Thymus (tissue), 11 donors: Measurements from ENCODE around the gene TTLL10. TPM values are rescaled to one million over a fixed set of nuclear protein-coding genes. Genes with fewer than 3 reads are reported as not detected.

Experiments
- DNase-seq, 9 donors: peaks; one replicate each; pipeline ENCODE4 v3.0.0-alpha.2; 2013; ENCODE audit warnings: low spot score in 9 of 9, low read depth in 6 of 9, missing footprints in 1 of 9
- H3K27ac ChIP-seq, 2 donors: one replicate each; pipeline ENCODE4 v1.5.1; 2013; ENCODE audit warnings: control low read depth in 1 of 2, low read depth in 1 of 2, low read length in 1 of 2, mild to moderate bottlenecking in 1 of 2, moderate library complexity in 1 of 2
- H3K27me3 ChIP-seq, 2 donors: one replicate each; pipeline ENCODE4 v1.5.1; 2013; ENCODE audit warnings: low read length in 1 of 2; ENCODE audit not compliant: control insufficient read depth in 2 of 2, insufficient read depth in 1 of 2
- H3K36me3 ChIP-seq, 2 donors: one replicate each; pipeline ENCODE4 v1.5.1; 2013; ENCODE audit warnings: low read length in 1 of 2, mild to moderate bottlenecking in 1 of 2, moderate library complexity in 1 of 2; ENCODE audit not compliant: control insufficient read depth in 2 of 2, insufficient read depth in 2 of 2
- H3K4me1 ChIP-seq, 2 donors: one replicate each; pipeline ENCODE4 v1.5.1; 2013; ENCODE audit warnings: low read length in 2 of 2; ENCODE audit not compliant: control insufficient read depth in 2 of 2, insufficient read depth in 2 of 2
- H3K4me3 ChIP-seq, 2 donors: one replicate each; pipeline ENCODE4 v1.5.1; 2013; ENCODE audit warnings: low read length in 2 of 2, control low read depth in 1 of 2, mild to moderate bottlenecking in 1 of 2
- H3K9me3 ChIP-seq, 2 donors: one replicate each; pipeline ENCODE4 v1.5.1; 2013; ENCODE audit warnings: low read length in 1 of 2, mild to moderate bottlenecking in 1 of 2; ENCODE audit not compliant: control insufficient read depth in 2 of 2, insufficient read depth in 1 of 2
- WGBS: extraction: QIAGEN DNeasy Blood & Tissue Kit; methylation state at CpG from one replicate; pipeline ENCODE4 v1.1.7; 2013; 5-methylcytosine and 5-hydroxymethylcytosine counted together
- polyA plus RNA-seq: library from polyadenylated mRNA; stranded (reverse); fragments of 200-250 nt; gene quantifications from one replicate; pipeline ENCODE4 v1.2.3, GENCODE V29; 2013
- total RNA-seq: library from RNA; stranded (reverse); fragments of 120-200 nt; gene quantifications from one replicate; pipeline ENCODE4 v1.2.4, GENCODE V29; 2013
- donor health status: healthy.

TTLL10 gene
- total and polyA plus RNA-seq, 2 donors = 0.14 to 0.27 TPM

DNA sequence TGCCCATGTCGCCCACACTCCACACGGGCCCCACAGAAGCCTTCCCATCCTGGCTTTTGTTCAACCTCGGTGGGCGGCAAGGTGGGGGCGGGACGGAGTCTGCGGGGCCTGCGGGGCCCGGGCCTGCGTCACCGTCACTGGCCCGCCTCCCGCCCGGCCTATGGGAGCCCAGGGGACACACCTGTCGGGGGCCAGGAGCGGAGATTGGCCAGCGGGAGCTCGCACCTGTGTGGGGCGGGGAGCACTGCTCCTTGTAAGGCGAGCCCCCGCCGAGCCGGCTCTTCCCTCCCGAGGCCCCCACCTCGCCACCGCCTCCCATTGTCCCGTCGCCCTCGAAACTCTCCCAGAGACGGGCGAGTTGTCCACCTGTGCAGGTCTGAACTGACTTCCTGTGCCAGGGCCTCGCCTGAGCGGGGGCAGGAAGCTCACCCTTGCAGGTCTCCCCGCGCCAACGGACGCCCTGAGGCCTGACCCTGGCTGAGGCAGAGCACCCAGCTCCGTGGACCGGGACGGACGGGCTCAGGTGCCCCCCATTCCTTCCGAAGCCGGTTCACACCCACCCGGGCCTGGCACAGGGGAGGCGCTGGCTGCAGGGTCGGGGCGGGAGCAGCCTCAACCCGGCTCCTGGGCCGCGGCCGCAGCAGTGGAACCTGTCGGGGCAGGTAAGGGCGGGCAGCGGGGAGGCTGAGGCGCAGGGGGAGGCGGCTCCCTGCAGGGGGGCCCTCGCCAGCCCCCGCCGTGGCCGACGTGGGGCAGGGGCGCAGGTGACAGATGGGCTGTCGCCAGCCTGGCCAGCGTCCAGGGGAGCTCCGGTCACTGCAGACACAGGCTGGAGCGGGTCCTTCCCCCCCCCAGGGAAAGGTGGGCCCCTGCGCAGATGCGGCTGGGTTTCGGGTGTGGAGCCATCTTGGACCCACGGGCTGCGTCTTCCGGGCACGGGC lies 10.8 kb upstream of the TTLL10 start:
- H3K4me3 ChIP-seq = peak overlapping the region; percentile 28 to 29
- H3K36me3 ChIP-seq = no peaks in the 10 kb centered on the region
- DNase-seq = no peak
- H3K9me3 ChIP-seq = no peaks in the 10 kb centered on the region
- WGBS = 86% methylated on average over 73 of the region's 73 CpGs
- H3K27me3 ChIP-seq = peaks cover 0 to 44% of the 10 kb centered on the region in 2 donors
- H3K4me1 ChIP-seq = peaks cover 6 to 13% of the 10 kb centered on the region in 2 donors
- H3K27ac ChIP-seq = peak overlapping the region in 1 of 2 donors; percentile 69

DNA sequence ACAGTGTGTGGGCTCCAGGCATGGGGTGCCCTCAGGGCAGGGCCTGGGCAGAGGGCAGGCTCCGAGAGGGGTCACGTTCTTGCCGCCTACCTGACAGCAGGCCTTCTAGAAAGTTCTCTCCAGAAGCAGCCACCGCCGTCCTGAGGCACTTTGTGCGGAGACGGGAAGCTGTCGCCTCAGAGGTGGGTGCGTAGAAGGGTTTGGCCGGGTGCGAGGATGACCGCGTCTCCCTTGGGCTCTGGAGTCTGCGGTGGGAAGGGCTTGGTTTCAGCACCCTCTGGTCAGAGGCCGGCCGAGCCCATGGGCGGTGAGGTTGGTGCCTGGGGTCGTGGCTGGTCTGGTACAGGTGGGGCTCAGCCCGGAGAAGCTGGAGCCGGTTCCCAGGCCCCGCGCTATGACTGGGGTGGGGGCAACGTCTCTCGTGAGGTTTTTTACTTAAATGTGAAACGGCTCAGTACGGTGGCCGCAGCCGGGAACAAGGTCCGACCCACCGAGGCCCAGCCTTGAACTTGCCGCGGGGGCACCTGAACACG lies 10.1 kb upstream of the TTLL10 start:
- Histone ChIP-seq H3K36me3 (no peaks in the 10 kb centered on the region), H3K9me3 (no peaks in the 10 kb centered on the region), H3K4me1 (peaks cover 1 to 9% of the 10 kb centered on the region in 2 donors), H3K27ac (peak overlapping the region in 1 of 2 donors; percentile 69), H3K4me3 (peak overlapping the region; percentile 28 to 29), H3K27me3 (peaks cover 0 to 46% of the 10 kb centered on the region in 2 donors)
- no peak for DNase-seq
- WGBS = 93% methylated on average over 33 of the region's 33 CpGs

DNA sequence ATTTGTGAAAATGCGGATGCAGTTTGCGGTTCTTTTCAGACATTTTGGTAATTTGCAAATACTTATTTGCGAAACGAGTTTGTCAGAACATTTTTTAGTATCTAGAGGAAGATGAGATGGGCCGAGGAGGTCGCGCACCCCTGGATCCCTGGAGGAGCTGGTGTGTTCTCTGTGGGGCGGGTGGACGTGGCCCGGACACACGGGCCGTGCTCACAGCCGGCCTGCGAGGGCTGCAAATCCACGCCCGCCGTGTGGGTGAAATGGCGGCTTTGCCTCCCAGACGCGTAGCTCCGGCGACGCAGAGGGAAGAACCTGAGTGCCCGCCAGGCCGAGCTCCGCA lies 9.3 kb upstream of the TTLL10 start:
- no peak for DNase-seq
- peaks cover 0 to 9% of the 10 kb centered on the region in 2 donors for H3K4me1 ChIP-seq

DNA sequence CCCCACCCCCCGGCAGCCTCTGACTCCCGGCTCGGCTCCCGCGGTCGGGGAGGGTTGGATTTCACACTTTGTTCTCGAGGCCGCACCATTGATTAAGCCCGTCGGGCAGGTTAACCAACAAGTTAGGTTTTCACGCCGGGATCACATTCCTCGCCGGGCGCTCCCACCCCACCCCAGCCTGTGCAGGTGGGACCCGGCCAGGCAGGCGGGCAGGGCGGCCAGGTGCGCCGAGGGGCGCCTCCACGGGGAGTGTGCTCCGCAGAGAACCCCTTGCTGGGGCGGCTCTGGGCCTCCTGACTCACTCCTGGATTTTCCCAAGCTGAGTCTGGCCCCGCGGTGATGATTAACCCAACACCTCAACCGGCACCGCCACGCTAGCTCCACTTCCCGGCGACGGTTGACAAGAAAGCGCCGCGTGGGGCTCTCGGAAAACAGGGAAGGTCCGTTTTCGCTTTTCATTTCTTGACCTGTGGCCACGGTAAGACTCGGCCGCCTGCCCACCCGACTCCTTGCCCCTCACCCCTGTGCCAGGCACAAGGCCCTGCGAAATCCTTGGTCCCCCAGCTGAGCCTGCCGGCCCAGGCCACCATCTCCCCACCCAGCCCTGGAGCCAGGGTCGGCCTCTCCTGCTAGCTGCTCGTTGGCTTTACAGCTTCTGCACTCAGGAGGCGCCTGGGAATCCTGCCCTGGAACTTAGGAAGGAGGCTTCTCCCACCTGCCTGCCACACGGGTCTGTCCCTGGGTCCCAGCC lies 8.8 kb upstream of the TTLL10 start:
- 88% methylated on average over 48 of the region's 48 CpGs for WGBS
- H3K27me3 ChIP-seq = peaks cover 0 to 50% of the 10 kb centered on the region in 2 donors
- H3K4me3 ChIP-seq = peak overlapping the region in 1 of 2 donors; percentile 29
- DNase-seq = no peak
- peaks cover 2 to 15% of the 10 kb centered on the region in 2 donors for H3K4me1 ChIP-seq
- H3K9me3 ChIP-seq = no peaks in the 10 kb centered on the region
- peak overlapping the region in 1 of 2 donors; percentile 83 for H3K27ac ChIP-seq
- H3K36me3 ChIP-seq = no peaks in the 10 kb centered on the region

More for the DNA sequence above, 9.3 kb upstream of the TTLL10 start:
- no peaks in the 10 kb centered on the region for H3K9me3 ChIP-seq
- H3K27me3 ChIP-seq = peaks cover 0 to 47% of the 10 kb centered on the region in 2 donors
- H3K27ac ChIP-seq = no peak overlapping the region
- no peaks in the 10 kb centered on the region for H3K36me3 ChIP-seq
- H3K4me3 ChIP-seq = peak overlapping the region in 1 of 2 donors; percentile 29
- 92% methylated on average over 26 of the region's 26 CpGs for WGBS

DNA sequence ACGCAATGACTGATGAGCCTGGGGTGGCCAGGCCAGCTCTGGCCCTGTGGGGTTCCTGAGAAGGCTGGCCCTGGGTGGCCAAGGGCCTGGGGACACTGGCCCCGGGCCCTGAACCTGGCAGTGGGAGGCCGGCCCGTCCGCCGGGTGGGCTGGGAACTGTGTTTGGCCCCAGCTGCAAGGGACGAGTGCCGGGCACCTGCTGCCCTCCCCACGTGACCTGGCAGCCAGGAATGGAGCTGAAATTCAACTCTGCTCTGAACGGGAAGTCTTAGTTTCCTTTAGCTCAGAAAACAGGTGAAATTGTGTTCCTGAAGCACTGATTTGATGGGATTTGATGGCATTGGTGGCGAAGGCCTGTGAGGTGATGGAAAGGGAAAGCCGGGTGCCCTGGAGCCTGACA lies 8.2 kb upstream of the TTLL10 start:
- no peaks in the 10 kb centered on the region for H3K9me3 ChIP-seq
- 82% methylated on average over 12 of the region's 12 CpGs for WGBS
- peaks cover 4 to 21% of the 10 kb centered on the region in 2 donors for H3K4me1 ChIP-seq
- H3K27me3 ChIP-seq = peaks cover 0 to 56% of the 10 kb centered on the region in 2 donors
- no peak for DNase-seq
- no peak overlapping the region for H3K4me3 ChIP-seq
- peak overlapping the region in 1 of 2 donors; percentile 83 for H3K27ac ChIP-seq
- no peaks in the 10 kb centered on the region for H3K36me3 ChIP-seq

DNA sequence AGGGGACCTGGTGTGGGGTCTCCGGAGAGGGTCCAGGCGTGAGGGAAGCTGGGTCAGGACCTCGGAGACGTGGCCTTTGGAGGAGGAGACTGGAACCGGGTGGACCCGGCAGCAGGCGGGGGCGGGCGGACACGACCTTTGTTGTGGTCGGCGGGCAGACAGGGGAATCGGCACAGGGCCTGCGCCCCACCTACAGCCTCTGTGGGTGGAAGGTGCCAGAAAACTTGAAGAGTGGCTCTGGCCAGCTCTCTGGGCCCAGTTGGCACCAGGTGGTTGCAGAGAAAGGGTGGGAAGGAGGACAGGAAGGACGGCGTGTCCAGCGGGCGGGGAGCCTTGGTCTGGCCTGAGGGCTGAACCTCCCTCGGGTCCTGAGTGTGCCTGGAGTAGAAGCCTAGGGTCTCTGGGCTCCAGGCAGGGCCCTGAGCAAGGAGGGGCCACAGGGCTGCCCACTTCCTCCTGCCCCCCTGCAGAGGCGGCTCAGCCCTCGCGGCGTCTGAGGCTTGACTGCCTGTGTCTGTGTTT lies 7.7 kb upstream of the TTLL10 start:
- no peak for DNase-seq
- Histone ChIP-seq H3K4me3 (no peak overlapping the region), H3K4me1 (peaks cover 5 to 25% of the 10 kb centered on the region in 2 donors), H3K27me3 (peaks cover 0 to 60% of the 10 kb centered on the region in 2 donors), H3K9me3 (no peaks in the 10 kb centered on the region), H3K36me3 (no peaks in the 10 kb centered on the region), H3K27ac (no peak overlapping the region)
- WGBS = 77% methylated on average over 23 of the region's 23 CpGs

DNA sequence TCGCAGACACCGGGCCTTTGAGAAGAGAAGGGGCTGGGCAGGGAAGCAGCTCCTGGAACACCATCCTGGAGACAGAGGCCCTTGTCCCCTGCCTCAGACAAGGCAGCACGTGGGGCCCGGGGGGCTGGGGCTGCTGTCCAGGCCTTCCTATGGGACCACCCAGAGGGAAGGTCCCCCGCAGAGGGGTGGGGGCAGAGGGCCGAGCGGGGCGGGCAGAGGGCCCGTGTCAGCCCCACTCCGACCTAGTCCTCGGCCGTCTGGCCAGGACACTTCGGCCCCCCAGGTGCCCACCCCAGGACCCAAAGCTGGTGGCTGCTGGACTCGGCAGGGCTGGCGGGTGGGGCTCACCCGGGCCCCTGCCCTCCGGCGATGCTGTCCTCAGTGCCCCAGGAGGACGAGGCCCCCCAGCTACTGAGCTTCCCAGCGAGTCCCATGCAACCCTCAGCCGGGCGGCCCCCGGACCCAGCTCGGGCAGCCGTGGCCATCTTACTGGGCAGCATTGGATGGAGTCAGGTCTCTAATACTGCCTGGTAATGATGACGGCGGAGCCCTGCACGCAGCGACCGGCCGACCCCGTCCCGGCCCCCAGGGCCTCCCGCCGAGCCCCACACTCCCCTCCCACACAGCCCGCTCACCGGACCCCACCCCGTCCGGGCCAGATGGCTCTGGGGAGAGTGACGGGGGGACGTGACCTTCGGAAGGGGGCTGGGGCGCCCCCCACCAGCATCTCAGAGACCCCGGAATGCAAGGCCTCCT lies 6.9 kb upstream of the TTLL10 start:
- Histone ChIP-seq H3K27me3 (peaks cover 0 to 67% of the 10 kb centered on the region in 2 donors), H3K4me3 (no peak overlapping the region)

DNA sequence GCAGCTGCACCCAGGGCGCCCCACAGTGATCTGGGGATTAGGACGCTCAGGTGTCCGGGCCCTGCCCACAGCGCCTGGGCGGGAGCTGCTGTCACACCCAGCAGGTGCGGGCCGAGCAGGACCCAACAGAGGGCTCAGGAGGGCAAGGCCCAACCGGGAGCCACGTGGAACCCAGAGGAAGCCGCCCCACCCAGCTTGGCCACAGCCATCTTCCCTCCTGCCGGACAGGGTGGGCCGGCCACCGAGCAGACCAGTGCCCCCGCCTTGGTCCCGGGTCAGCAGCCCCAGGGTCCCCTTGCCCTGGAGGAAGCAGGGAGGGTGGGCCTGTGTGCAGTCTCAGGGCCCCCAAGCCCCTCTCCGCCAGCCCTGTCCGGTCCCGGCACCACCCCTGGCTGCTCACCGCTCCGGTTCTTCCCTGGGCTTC lies 6.3 kb upstream of the TTLL10 start:
- H3K4me1 ChIP-seq = peaks cover 17 to 40% of the 10 kb centered on the region in 2 donors
- 92% methylated on average over 20 of the region's 20 CpGs for WGBS
- no peak overlapping the region for H3K27ac ChIP-seq
- no peak overlapping the region for H3K4me3 ChIP-seq
- peaks cover 0 to 67% of the 10 kb centered on the region in 2 donors for H3K27me3 ChIP-seq
- peaks cover 0 to 7% of the 10 kb centered on the region in 2 donors for H3K9me3 ChIP-seq
- DNase-seq = no peak
- H3K36me3 ChIP-seq = no peaks in the 10 kb centered on the region

More for the DNA sequence above, 6.9 kb upstream of the TTLL10 start:
- Histone ChIP-seq H3K27ac (no peak overlapping the region), H3K4me1 (peaks cover 13 to 34% of the 10 kb centered on the region in 2 donors), H3K9me3 (peaks cover 0 to 2% of the 10 kb centered on the region in 2 donors), H3K36me3 (no peaks in the 10 kb centered on the region)
- 94% methylated on average over 44 of the region's 44 CpGs for WGBS
- no peak for DNase-seq
